Transverse colon (tissue), 4 donors: ENCODE data around the gene NT5C3B.

Experiments used
- EP300 ChIP-seq: sonication (generic); formaldehyde crosslinking; IDR thresholded peaks from one replicate; pipeline ENCODE4 v1.6.1; 2017; ENCODE audit warnings: antibody characterized with exemption, low read depth
- POLR2A ChIP-seq: fragments of 450-650 bp; IDR thresholded peaks from one replicate; pipeline ENCODE4 v1.6.1; 2016; ENCODE audit warnings: antibody characterized with exemption, mild to moderate bottlenecking, moderate library complexity
- POLR2AphosphoS5 ChIP-seq, 3 donors: sonication (generic); formaldehyde crosslinking; IDR thresholded peaks; one replicate each; pipeline ENCODE4 v1.6.1; 2016; ENCODE audit warnings: antibody characterized with exemption in 3 of 3
- TF ChIP-seq, protein P1 (sequence below), 5 experiments: fragments of 200-600 bp in 3 of 5; fragments of 450-650 bp in 2 of 5; sonication (generic) in 3 of 5; IDR thresholded peaks; 1 replicate in 2 of 5; 2 replicates in 3 of 5; pipeline ENCODE4 v1.5.1; 2016 to 2017; ENCODE audit warnings: antibody characterized with exemption in 5 of 5, inconsistent platforms in 3 of 5, mild to moderate bottlenecking in 2 of 5, moderate library complexity in 1 of 5

DNA sequence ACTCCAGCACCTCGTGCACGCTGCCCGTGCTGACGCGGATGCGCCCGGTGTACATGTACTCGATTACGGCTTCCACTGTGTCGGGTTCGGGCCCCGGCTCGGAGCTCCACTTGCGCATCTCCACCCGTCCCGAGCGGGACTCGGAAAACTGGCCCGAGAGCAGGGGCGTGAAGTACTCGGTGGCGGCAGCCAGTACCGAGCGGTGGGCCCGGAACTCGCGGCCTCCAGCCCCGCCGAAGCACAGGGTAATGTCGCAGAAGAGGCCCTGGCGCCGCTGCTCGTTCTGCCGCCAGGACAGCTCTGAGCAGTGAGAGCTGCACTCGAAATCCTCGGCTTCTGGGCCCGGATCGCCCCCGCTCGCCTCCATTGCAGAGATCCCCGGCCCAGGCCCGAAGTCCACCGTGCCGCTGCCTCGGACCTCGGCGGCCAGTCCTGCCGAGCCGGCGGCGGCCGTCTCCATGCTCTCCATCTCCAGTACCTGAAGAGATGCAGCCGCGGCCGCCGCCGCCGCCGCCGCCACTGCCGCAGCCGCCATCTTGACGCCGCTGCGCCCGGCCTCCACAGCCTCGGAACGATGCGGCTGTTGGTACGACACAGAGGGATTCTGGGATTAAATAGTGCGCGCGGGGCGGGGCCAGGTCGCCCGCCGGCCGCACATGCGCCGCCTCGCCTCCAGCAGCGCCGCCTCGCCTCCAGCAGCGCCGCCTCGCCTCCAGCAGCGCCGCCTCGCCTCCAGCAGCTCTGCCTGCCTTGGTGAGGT is 29.0 kb upstream of the NT5C3B start, which contains the start of gene KLHL11:
- TF ChIP-seq, protein P1, sequence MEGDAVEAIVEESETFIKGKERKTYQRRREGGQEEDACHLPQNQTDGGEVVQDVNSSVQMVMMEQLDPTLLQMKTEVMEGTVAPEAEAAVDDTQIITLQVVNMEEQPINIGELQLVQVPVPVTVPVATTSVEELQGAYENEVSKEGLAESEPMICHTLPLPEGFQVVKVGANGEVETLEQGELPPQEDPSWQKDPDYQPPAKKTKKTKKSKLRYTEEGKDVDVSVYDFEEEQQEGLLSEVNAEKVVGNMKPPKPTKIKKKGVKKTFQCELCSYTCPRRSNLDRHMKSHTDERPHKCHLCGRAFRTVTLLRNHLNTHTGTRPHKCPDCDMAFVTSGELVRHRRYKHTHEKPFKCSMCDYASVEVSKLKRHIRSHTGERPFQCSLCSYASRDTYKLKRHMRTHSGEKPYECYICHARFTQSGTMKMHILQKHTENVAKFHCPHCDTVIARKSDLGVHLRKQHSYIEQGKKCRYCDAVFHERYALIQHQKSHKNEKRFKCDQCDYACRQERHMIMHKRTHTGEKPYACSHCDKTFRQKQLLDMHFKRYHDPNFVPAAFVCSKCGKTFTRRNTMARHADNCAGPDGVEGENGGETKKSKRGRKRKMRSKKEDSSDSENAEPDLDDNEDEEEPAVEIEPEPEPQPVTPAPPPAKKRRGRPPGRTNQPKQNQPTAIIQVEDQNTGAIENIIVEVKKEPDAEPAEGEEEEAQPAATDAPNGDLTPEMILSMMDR (IDR thresholded peaks at IDR 0.05): peak in 1 of 5 experiments; percentile 11
- TF ChIP-seq EP300: no peak
- TF ChIP-seq POLR2A: peak; percentile 86
- peak; percentile 83 to 94 (median 90) for TF ChIP-seq POLR2AphosphoS5 (IDR thresholded peaks at IDR 0.05)
